K562 (cell line): Measurements from ENCODE around the gene SCAPER. TPM values are rescaled to one million over a fixed set of nuclear protein-coding genes. Genes with fewer than 3 reads are reported as not detected.

ENCODE experiments used
- ATF7 ChIP-seq: fragments of 450-650 bp; IDR thresholded peaks from 2 replicates; pipeline ENCODE4 v1.7.1; 2014; ENCODE audit warnings: mild to moderate bottlenecking, moderate library complexity
- CTBP1 ChIP-seq: fragments of 450-650 bp; IDR thresholded peaks from 2 replicates; pipeline ENCODE4 v1.6.1; 2016; ENCODE audit warnings: borderline replicate concordance
- DPF2 ChIP-seq: fragments of 450-650 bp; IDR thresholded peaks from 2 replicates; pipeline ENCODE4 v1.6.1; 2016
- JUNB ChIP-seq: fragments of 450-650 bp; formaldehyde crosslinking; conservative IDR thresholded peaks from 2 replicates; pipeline ENCODE4 v1.4.0; 2020; ENCODE audit warnings: mild to moderate bottlenecking
- MEIS2 ChIP-seq: fragments of 450-650 bp; IDR thresholded peaks from 2 replicates; pipeline ENCODE4 v1.6.1; 2014; ENCODE audit warnings: mild to moderate bottlenecking; ENCODE audit not compliant: partially characterized antibody
- PHF8 ChIP-seq: fragments of 200-600 bp; sonication (generic); IDR thresholded peaks from 2 replicates; pipeline ENCODE4 v1.6.1; 2012; ENCODE audit warnings: mixed run types, mild to moderate bottlenecking, inconsistent platforms, low read length, moderate library complexity, borderline replicate concordance
- POLR2AphosphoS2 ChIP-seq: IDR thresholded peaks from 2 replicates; pipeline ENCODE4 v1.6.1; 2012; ENCODE audit warnings: low read length, improper control_type of control experiment
- RBM25 ChIP-seq: fragments of 200-400 bp; formaldehyde crosslinking; IDR thresholded peaks from 2 replicates; pipeline ENCODE4 v1.6.1; 2018; ENCODE audit warnings: low read length, low read depth, moderate library complexity; ENCODE audit not compliant: severe bottlenecking
- ZNF133 ChIP-seq: fragments of 250-450 bp; sonication (Bioruptor Pico); IDR thresholded peaks from 2 replicates; pipeline ENCODE4 v1.4.0; 2020; ENCODE audit warnings: mild to moderate bottlenecking
- ZNF3 ChIP-seq: fragments of 250-450 bp; sonication (Bioruptor Pico); IDR thresholded peaks from 2 replicates; pipeline ENCODE4 v1.5.0; 2021; ENCODE audit warnings: mild to moderate bottlenecking, moderate library complexity
- polyA plus RNA-seq, 8 experiments: library from polyadenylated mRNA; depleted of rRNA in 4 of 8; stranded (reverse) in 5 of 8; unstranded in 3 of 8; fragments of >200 nt; fragmentation: Nextera tagmentation in 2 of 8; fragmentation: Illumina TruSeq in 1 of 8; extraction: Ambion mirVana in 2 of 8; extraction: Trizol in 1 of 8; gene quantifications; 2 replicates each; pipeline versions ENCODE4 v1.2.1 to v1.2.3, GENCODE V29; 2011 to 2014; ENCODE audit warnings: inconsistent platforms in 1 of 8, missing spikeins in 1 of 8
- total RNA-seq, 7 experiments: library from RNA; depleted of rRNA in 6 of 7; stranded (reverse); fragments of >200 nt in 6 of 7; fragmentation: Illumina TruSeq in 2 of 7; extraction: Trizol in 2 of 7; gene quantifications; 2 replicates each; pipeline versions ENCODE4 v1.2.1 to v1.2.3, GENCODE V29; 2011 to 2021; ENCODE audit warnings: low replicate concordance in 1 of 7
- TF ChIP-seq, protein P1 (sequence below), 2 experiments: fragments of 450-650 bp; formaldehyde crosslinking in 1 of 2; IDR thresholded peaks; 2 replicates each; pipeline versions ENCODE4 v1.4.0 to v1.6.1; 2014 to 2020; ENCODE audit warnings: mild to moderate bottlenecking in 2 of 2, borderline replicate concordance in 1 of 2, low read depth in 1 of 2
- TF ChIP-seq, protein P2 (sequence below): fragments of 250-450 bp; sonication (Bioruptor Pico); IDR thresholded peaks from 2 replicates; pipeline ENCODE4 v1.8.0; 2022; ENCODE audit warnings: inconsistent platforms
- TF ChIP-seq, protein P3 (sequence below), 2 experiments: IDR thresholded peaks in 1 of 2; conservative IDR thresholded peaks in 1 of 2; 2 replicates each; pipeline ENCODE4 v1.6.1; 2016; ENCODE audit warnings: low read depth in 2 of 2, mild to moderate bottlenecking in 1 of 2, missing compliant biosample characterization in 1 of 2, missing genetic modification characterization in 1 of 2, moderate library complexity in 1 of 2
- TF ChIP-seq, protein P4 (sequence below): sonication (generic); formaldehyde crosslinking; IDR thresholded peaks from 2 replicates; pipeline ENCODE4 v1.8.1; 2023; ENCODE audit warnings: mild to moderate bottlenecking, missing genetic modification reagents

SCAPER gene
- total and polyA plus RNA-seq, 9 of the 15 experiments (the other 6 are each of a cell fraction or from before 2014, with no cell fraction given), result 1.3 to 5.7 (median 3.2) TPM

DNA sequence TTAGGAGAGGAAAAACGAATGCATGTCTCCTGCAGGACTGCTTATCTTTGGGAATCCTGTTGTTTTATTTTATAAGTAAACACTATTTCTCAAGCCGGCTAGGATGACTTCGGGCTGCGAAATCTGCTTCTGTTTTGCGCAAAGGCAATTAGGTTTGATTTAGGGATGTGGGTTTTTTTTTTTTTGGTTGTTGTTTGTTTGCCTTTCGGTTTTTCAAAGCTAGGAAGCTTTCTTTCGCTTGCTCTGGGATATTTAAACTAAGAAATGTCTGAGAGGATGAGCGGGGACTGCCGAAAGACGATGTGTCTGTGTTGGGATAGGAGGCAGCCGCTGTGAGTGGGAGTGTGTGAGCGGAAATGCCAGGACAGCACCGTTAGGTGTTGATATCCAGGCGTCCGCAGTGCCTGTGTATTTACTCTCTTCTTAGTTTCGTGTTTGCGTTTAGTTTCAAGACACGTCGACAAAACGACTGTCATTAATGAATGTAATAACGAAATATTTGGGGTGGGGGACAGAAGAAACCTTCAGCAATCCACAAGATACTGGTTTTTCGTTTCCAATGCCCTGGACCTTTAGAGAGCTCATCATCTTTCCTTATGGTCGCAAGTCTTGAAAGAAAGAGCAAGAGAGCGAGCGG lies 568.0 kb downstream of the SCAPER start (continued):
- TF ChIP-seq, protein P1, sequence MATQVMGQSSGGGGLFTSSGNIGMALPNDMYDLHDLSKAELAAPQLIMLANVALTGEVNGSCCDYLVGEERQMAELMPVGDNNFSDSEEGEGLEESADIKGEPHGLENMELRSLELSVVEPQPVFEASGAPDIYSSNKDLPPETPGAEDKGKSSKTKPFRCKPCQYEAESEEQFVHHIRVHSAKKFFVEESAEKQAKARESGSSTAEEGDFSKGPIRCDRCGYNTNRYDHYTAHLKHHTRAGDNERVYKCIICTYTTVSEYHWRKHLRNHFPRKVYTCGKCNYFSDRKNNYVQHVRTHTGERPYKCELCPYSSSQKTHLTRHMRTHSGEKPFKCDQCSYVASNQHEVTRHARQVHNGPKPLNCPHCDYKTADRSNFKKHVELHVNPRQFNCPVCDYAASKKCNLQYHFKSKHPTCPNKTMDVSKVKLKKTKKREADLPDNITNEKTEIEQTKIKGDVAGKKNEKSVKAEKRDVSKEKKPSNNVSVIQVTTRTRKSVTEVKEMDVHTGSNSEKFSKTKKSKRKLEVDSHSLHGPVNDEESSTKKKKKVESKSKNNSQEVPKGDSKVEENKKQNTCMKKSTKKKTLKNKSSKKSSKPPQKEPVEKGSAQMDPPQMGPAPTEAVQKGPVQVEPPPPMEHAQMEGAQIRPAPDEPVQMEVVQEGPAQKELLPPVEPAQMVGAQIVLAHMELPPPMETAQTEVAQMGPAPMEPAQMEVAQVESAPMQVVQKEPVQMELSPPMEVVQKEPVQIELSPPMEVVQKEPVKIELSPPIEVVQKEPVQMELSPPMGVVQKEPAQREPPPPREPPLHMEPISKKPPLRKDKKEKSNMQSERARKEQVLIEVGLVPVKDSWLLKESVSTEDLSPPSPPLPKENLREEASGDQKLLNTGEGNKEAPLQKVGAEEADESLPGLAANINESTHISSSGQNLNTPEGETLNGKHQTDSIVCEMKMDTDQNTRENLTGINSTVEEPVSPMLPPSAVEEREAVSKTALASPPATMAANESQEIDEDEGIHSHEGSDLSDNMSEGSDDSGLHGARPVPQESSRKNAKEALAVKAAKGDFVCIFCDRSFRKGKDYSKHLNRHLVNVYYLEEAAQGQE (IDR thresholded peaks at IDR 0.05; ENCODE audit: borderline replicate concordance), result no peak
- TF ChIP-seq, protein P1 (CRISPR knock-in tag; IDR thresholded peaks at IDR 0.05; ENCODE audit: low read depth), result no peak
- TF ChIP-seq PHF8, result no peak
- peak; percentile 60 for TF ChIP-seq DPF2
- no peak for TF ChIP-seq RBM25
- TF ChIP-seq, protein P2, sequence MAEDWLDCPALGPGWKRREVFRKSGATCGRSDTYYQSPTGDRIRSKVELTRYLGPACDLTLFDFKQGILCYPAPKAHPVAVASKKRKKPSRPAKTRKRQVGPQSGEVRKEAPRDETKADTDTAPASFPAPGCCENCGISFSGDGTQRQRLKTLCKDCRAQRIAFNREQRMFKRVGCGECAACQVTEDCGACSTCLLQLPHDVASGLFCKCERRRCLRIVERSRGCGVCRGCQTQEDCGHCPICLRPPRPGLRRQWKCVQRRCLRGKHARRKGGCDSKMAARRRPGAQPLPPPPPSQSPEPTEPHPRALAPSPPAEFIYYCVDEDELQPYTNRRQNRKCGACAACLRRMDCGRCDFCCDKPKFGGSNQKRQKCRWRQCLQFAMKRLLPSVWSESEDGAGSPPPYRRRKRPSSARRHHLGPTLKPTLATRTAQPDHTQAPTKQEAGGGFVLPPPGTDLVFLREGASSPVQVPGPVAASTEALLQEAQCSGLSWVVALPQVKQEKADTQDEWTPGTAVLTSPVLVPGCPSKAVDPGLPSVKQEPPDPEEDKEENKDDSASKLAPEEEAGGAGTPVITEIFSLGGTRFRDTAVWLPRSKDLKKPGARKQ (CRISPR knock-in tag), result no peak
- TF ChIP-seq ZNF133 (CRISPR knock-in tag), result no peak
- TF ChIP-seq ATF7, result no peak
- no peak for TF ChIP-seq CTBP1
- TF ChIP-seq, protein P3, sequence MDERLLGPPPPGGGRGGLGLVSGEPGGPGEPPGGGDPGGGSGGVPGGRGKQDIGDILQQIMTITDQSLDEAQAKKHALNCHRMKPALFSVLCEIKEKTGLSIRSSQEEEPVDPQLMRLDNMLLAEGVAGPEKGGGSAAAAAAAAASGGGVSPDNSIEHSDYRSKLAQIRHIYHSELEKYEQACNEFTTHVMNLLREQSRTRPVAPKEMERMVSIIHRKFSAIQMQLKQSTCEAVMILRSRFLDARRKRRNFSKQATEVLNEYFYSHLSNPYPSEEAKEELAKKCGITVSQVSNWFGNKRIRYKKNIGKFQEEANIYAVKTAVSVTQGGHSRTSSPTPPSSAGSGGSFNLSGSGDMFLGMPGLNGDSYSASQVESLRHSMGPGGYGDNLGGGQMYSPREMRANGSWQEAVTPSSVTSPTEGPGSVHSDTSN (CRISPR knock-in tag; IDR thresholded peaks at IDR 0.05; ENCODE audit: low read depth), result no peak
- TF ChIP-seq, protein P3 (tag; conservative IDR thresholded peaks at IDR 0.05; ENCODE audit: low read depth), result peak; percentile 10; the same call in 1 of the 2 replicates
- TF ChIP-seq MEIS2, result peak; percentile 20
- TF ChIP-seq POLR2AphosphoS2, result no peak
- no peak for TF ChIP-seq JUNB (CRISPR knock-in tag)
- no peak for TF ChIP-seq ZNF3 (CRISPR knock-in tag)
- TF ChIP-seq, protein P4, sequence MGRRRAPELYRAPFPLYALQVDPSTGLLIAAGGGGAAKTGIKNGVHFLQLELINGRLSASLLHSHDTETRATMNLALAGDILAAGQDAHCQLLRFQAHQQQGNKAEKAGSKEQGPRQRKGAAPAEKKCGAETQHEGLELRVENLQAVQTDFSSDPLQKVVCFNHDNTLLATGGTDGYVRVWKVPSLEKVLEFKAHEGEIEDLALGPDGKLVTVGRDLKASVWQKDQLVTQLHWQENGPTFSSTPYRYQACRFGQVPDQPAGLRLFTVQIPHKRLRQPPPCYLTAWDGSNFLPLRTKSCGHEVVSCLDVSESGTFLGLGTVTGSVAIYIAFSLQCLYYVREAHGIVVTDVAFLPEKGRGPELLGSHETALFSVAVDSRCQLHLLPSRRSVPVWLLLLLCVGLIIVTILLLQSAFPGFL (CRISPR knock-in tag), result no peak
